PFSK-1 (cell line): ENCODE data around the gene PPP2R2D.

ENCODE experiments used
- FOXP2 ChIP-seq: optimal IDR thresholded peaks from 2 replicates; pipeline ENCODE3; 2011; ENCODE audit warnings: borderline replicate concordance, control low read depth, inconsistent platforms; ENCODE audit not compliant: insufficient read depth; ENCODE audit errors: extremely low read length, extremely low read depth
- POLR2AphosphoS5 ChIP-seq: IDR thresholded peaks from 2 replicates; pipeline ENCODE4 v1.6.1; 2012; ENCODE audit warnings: low read depth, mild to moderate bottlenecking, control low read depth, low read length, moderate library complexity
- REST ChIP-seq, 2 experiments: IDR thresholded peaks; 2 replicates each; pipeline versions ENCODE4 v1.6.1 to v1.8.0; 2011 to 2012; ENCODE audit warnings: low read depth in 2 of 2, low read length in 2 of 2, control low read depth in 1 of 2, inconsistent platforms in 1 of 2, mild to moderate bottlenecking in 1 of 2, moderate library complexity in 1 of 2; ENCODE audit not compliant: insufficient read depth in 1 of 2
- SIN3A ChIP-seq: IDR thresholded peaks from 2 replicates; pipeline ENCODE4 v1.6.1; 2012; ENCODE audit warnings: mild to moderate bottlenecking, low read length, moderate library complexity, borderline replicate concordance; ENCODE audit not compliant: insufficient read depth
- TAF1 ChIP-seq: IDR thresholded peaks from 2 replicates; pipeline ENCODE4 v1.6.1; 2012; ENCODE audit warnings: low read length, control low read depth, borderline replicate concordance; ENCODE audit not compliant: insufficient read depth

Gene PPP2R2D

GRCh38 chr10:131947631-131948347 lies 47.0 kb downstream of the PPP2R2D start:
- TF ChIP-seq FOXP2 (no peak), TAF1 (no peak), POLR2AphosphoS5 (no peak), SIN3A (no peak), REST (IDR thresholded peaks at IDR 0.05; ENCODE audit: insufficient read depth in 1 of 2, low read depth in 2 of 2, low read length in 2 of 2) (no peak)

GRCh38 chr10:131948501-131948900 lies 47.7 kb downstream of the PPP2R2D start:
- no peak for TF ChIP-seq REST (IDR thresholded peaks at IDR 0.05; ENCODE audit: insufficient read depth in 1 of 2, low read depth in 2 of 2, low read length in 2 of 2)
- no peak for TF ChIP-seq POLR2AphosphoS5
- no peak for TF ChIP-seq SIN3A

GRCh38 chr10:131949041-131949862 lies 48.4 kb downstream of the PPP2R2D start:
- TF ChIP-seq SIN3A: no peak
- TF ChIP-seq FOXP2: no peak
- no peak for TF ChIP-seq POLR2AphosphoS5
- TF ChIP-seq REST (IDR thresholded peaks at IDR 0.05; ENCODE audit: insufficient read depth in 1 of 2, low read depth in 2 of 2, low read length in 2 of 2): no peak
- TF ChIP-seq TAF1: no peak

GRCh38 chr10:131954356-131954965 lies 53.7 kb downstream of the PPP2R2D start:
- TF ChIP-seq TAF1 (no peak), POLR2AphosphoS5 (no peak), REST (IDR thresholded peaks at IDR 0.05; ENCODE audit: insufficient read depth in 1 of 2, low read depth in 2 of 2, low read length in 2 of 2) (no peak), FOXP2 (no peak), SIN3A (no peak)
